Measurements from ENCODE around the gene CEP76. TPM values are rescaled to one million over a fixed set of nuclear protein-coding genes. Genes with fewer than 3 reads are reported as not detected.

The CEP76 gene
- total RNA-seq, 1 donor from 2014 or later, result 5.8 TPM

DNA sequence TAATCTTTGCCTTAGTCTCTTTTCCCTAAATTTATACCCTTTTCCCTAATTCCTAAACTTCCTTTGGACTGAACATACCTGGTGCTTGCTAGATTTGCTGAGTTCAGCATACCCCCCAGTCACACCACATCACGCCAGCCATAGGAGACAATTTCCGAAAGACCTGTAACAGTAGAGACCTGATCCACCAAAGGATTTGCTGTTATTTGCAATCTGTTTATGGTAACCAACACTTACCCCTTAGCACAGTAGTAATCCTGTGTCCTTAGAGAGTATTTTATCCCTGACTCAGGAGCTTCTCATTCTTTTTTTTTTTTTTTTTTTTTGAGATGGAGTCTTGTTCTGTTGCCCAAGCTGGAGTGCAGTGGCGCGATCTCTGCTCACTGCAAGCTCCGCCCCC, 8.9 kb upstream of the CEP76 start:
- no peak for DNase-seq (ENCODE audit: low read depth)

GRCh38 chr18:12703664-12704063, 1.1 kb upstream of the CEP76 start:
- DNase-seq (ENCODE audit: low read depth), result peak; percentile 32

DNA sequence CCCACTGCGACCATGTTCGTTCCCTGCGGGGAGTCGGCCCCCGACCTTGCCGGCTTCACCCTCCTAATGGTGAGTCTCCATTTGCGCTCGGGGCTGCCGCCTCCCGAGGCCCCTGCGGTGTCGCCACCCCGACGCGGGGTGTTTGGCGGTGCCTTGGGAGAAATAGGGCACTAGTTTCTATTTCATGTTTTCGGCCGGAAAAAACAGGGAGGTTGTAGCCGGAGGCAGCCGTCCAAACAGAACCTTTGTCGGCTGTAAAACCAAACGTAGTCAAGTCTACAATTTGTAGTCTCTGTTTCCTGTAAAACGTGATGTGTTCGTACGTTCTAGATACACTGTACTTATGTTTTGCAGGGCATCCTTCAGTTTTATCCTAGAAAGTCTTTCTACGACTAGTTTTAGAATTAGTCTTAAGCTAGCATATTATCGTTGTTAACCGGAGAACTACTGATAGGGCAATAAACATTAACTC, 609 bp upstream of the CEP76 start:
- no peak for DNase-seq (ENCODE audit: low read depth)

GRCh38 chr18:12701161-12701560, 1.4 kb downstream of the CEP76 start:
- DNase-seq (ENCODE audit: low read depth), result no peak

- DNase-seq (ENCODE audit: low read depth), result no peak
Observed at GRCh38 chr18:12699747-12700146, 2.8 kb downstream of the CEP76 start.

DNA sequence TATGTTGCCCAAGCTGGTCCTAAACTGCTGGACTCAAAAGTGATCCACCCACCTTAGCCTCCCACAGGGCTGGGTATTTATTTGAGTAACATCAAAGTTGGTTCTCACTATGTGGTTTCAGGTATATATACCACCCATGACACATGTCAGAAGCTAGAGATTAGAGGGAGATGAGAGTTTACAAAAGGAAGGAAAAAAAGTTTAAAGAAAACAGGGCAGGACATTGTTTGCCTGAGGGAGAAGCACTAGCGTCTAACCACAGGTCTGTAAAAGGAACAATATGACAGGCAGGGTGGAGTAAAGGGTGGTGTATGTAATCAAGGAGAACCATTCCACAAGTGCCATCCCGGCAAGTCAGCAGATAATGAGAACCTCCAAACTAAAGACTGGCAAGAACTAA, 8.5 kb downstream of the CEP76 start:
- peak; percentile 22 for DNase-seq (ENCODE audit: low read depth)

GRCh38 chr18:12692206-12692605, 10.3 kb downstream of the CEP76 start:
- no peak for DNase-seq (ENCODE audit: low read depth)

DNA sequence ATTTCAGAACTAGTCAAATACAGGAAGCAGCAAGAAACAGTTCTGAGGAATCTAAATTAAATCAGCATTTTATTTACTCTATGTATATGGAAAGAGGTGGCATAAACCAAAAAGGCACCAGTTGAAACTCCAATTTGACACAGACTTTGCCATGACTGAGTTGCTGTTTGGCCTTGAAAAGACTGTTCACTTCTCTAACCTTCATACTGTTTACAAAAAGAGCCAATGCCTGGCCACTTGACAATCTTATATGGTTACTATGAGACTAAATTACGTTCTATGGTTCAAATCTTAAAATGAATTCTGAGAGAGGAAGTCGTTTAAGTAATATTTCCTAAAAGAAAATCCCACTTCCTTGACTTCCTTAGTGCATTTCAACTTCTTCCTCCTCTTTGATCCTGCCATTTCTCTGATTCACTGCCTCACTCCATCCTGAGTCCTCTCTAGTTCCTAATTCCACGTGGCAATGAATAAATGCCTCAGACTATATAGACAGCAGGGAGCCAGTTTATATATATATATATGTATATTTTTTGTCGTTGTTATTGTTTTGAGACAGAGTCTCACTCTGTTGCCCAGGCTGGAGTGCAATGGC, 13.2 kb downstream of the CEP76 start:
- DNase-seq (ENCODE audit: low read depth), result no peak

- DNase-seq (ENCODE audit: low read depth), result no peak
Observed at GRCh38 chr18:12686100-12686499, 16.4 kb downstream of the CEP76 start.

DNA sequence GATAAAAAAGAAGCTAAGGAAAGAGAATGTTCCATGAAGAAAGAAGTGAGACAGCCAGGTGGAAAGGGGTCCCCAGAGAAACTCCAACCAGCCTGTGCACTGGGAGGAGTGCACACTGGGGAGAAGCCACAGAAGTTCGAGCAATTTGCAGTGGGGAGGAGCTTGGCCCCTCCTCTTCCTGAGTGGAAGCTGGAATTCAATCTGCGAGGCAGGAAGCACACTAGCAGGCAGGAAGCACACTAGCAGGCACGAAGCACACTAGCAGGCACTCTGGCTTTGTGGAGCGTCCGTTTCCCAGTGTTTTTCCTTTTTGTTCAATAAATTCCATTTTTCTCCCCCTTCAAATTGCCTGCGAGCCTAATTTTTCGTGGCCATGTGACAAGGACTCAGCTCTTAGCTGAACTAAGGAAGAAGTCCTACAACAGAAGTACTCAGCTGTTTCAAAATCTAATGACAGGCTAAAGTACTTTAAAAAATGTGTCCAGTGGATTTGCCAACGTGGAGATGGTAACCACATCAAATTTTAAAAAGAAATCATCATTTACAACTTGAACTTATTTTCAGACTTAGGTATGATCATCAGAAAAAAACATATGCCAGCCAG, 23.2 kb downstream of the CEP76 start:
- DNase-seq (ENCODE audit: low read depth), result peak; percentile 81

GRCh38 chr18:12668041-12668440, 34.5 kb downstream of the CEP76 start:
- no peak for DNase-seq (ENCODE audit: low read depth)

- peak; percentile 69 for DNase-seq (ENCODE audit: low read depth)
Observed at GRCh38 chr18:12659904-12660605, 42.5 kb downstream of the CEP76 start.

DNA sequence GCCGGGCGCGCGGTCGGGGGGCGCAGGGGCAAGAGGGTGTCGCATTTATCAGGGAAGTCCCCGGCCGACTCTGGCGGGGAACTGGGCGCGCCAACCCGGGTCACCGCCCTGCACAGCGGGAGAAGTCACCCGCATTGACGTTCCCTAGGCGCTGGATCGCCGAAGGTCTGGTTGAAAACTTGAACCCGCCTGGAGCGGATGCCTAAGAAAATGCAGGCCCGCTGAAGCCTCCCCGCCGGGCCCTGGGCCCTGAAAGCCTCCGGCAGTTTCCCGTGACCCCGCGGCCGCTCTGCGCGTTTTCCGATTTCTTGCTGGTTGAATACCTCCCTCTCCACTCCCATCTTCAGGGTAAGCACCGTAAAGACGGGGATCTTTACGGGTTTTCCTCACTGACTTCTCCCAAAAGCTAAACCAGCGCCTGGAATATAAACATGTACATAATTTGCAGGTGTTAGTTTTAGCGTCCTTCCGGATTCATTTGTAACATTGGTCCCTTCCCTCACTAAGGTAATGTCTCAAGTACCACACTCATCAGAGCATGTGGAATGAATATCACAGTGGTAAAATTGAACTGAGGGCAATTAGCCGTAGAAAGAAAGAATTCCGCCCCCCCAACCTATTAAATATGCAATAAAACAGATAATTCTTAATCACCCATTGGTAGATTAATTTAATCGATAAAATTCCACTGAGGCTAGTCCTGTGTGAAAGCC, 43.9 kb downstream of the CEP76 start:
- no peak for DNase-seq (ENCODE audit: low read depth)

GRCh38 chr18:12657684-12658425, 44.7 kb downstream of the CEP76 start, which contains the start of gene SPIRE1:
SPIRE1 (minus strand) TSS chr18:12658107; CDS start chr18:12657866, 241 bp downstream.
- peak; percentile 78 for DNase-seq (ENCODE audit: low read depth)

DNA sequence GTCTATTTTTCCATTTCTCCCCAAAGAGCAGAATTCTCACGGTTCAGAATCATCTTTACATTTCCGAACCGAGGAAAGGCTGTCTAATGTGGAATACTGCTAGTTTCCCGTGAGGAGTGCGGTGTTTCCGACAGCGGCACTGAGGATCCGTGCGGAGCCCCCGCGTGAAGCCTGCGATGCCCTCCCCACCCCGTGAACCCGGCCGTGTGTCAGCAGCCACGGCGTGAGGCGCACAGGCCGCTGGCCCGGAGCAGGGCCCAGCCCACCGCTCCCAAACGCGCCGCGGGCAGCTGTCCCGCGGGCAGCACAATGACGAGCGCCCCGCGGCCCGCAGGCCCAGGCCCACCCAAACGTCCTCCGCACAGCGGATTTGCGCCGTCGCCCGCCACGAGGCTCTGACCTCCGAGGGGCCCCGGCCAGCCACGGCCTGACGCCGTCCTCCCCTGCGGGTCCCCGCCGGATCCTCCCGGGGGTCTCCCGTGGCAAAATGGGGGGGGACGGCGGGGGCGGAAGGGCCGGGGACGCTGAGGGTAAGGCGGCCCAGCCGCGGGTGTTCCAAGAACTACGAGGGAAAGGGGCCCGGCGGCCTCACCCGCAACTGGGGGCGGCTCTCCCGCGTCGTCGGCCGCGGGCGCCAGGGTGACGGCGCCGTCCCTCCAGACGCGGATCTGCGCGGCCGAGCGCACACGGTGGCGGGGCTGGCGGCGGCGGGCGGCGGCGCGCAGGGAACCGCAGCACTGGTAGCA, 45.4 kb downstream of the CEP76 start:
- DNase-seq (ENCODE audit: low read depth), result peak; percentile 58

GRCh38 chr18:12656605-12656937, 46.0 kb downstream of the CEP76 start:
- peak; percentile 19 for DNase-seq (ENCODE audit: low read depth)

- no peak for DNase-seq (ENCODE audit: low read depth)
Observed at GRCh38 chr18:12654971-12655370, 47.6 kb downstream of the CEP76 start.

GRCh38 chr18:12652861-12653401, 49.6 kb downstream of the CEP76 start:
- peak; percentile 70 for DNase-seq (ENCODE audit: low read depth)

DNA sequence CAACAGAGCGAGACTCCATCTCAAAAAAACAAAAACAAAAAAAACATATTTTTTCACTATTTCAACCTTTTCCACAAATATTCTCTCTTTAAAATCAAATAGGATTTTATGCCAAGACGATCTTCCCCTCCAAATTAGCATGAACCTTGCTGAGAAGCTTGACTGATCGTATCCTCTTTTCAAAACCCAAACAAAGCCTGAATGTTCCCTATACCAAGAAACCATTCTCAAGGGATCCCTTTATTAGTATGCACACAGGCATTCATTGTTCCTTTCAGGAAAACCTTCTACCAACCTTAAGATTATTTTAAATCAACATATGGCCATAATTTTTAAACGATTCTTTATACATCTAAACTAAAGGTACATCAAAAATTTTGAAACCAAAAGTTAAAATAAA, 50.9 kb downstream of the CEP76 start:
- no peak for DNase-seq (ENCODE audit: low read depth)

DNA sequence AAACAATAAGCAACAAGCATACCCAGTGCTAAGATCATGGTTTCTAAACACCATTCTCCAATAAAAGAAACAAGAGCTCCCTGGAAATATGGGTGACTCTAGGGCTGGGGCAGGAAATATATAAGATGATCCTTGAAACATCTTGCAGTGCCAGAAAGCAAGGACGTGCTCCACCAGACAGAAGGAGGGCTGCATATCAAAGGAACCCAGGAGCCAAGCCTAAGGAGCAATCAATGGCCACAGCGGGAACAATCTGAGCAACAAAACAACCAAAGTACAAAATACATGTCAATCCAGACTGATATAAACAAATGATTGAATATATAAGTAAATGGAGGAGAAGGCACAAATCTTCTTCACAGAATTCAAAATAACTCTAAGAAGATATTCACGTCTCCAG, 54.8 kb downstream of the CEP76 start:
- DNase-seq (ENCODE audit: low read depth), result no peak
